Activated naive CD4-positive, alpha-beta T cell treated with anti-CD3 and anti-CD28 coated beads, Interleukin-2, amount 50 U/mL, for 72 hours (primary cell): Measurements from ENCODE around the gene RTF2. TPM values are rescaled to one million over a fixed set of nuclear protein-coding genes. Genes with fewer than 3 reads are reported as not detected.
"Not testable (repeated sequence)": the region's sequence is repeated elsewhere in the genome, so short reads cannot be mapped to it uniquely, and the experiment has no call there.

ENCODE experiments used
- ATAC-seq, 2 donors: fragments of 150-1000 bp; cut with Tn5 transposase; 2 replicates each; pipeline ENCODE4 v1.10.0; 2021; ENCODE audit warnings: mild to moderate bottlenecking in 2 of 2, moderate library complexity in 2 of 2
- DNase-seq, 2 donors: peaks; one replicate each; pipeline ENCODE4 v3.0.0; 2021 to 2022; ENCODE audit warnings: low spot score in 2 of 2
- H3K27ac Mint-ChIP-seq, 2 donors: one replicate each; pipeline ENCODE4 v1.8.0; 2022; ENCODE audit warnings: mild to moderate bottlenecking in 2 of 2, mixed read lengths in 2 of 2
- H3K36me3 Mint-ChIP-seq, 2 donors: one replicate each; pipeline ENCODE4 v1.8.0; 2022; ENCODE audit warnings: mixed read lengths in 2 of 2
- H3K9me3 Mint-ChIP-seq, 2 donors: one replicate each; pipeline ENCODE4 v1.8.0; 2022; ENCODE audit warnings: mixed read lengths in 2 of 2
- total RNA-seq, 2 donors: library from RNA; stranded (reverse); gene quantifications; one replicate each; pipeline ENCODE4 v1.2.3, GENCODE V29; 2022

RTF2 gene
- total RNA-seq, 2 donors from 2014 or later: 75.8 to 85.5 TPM

GRCh38 chr20:56513161-56514150, 45.0 kb downstream of the RTF2 start:
- no peak overlapping the region for H3K27ac Mint-ChIP-seq
- ATAC-seq (no peak), DNase-seq (no peak)
- peaks cover 11 to 33% of the 10 kb centered on the region in 2 donors for H3K36me3 Mint-ChIP-seq
- peaks cover 0 to 3% of the 10 kb centered on the region in 2 donors for H3K9me3 Mint-ChIP-seq

DNA sequence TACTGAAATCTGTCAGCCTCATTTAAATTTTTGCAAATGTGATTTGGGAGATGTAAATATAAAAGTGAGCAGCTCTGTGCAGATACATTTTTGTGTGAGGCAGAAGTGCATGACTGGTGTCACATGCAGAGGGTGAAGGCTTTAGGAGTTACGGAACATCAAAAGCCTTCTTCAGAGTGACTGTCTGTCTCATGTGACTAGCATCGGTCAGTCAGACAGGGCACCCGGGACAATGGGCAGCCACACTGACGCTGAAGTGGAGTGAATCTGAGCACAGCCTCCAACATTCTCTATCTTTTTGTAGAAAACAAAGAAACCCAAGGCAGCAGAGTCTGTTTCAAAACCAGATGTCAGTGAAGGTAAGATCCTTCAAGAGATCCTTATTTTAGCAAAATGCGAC, 48.2 kb downstream of the RTF2 start:
- Mint-ChIP-seq H3K36me3 (peaks cover 42 to 62% of the 10 kb centered on the region in 2 donors), H3K27ac (no peak overlapping the region), H3K9me3 (peaks cover 5 to 6% of the 10 kb centered on the region in 2 donors)
- ATAC-seq (no peak), DNase-seq (no peak)

DNA sequence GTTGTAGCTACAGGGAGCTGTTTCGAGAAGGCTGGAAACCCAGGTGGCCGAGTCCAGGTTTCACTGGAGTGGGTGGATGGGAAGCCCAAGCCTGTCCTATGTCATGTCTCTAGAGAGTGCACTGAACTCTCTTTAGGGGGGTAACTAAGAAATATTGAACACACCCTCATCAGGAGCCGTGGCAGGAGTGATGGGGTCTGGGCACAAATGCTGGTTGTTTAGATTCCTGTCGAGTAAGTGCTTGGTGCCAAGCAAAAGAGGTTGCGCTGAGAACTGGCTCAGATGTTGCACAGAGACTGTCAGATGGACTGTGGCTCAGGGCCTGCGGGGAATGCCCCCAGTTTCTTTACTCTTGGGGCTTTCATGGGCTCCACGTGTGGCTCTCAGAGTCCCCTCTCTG, 48.8 kb downstream of the RTF2 start:
- ATAC-seq: no peak
- Mint-ChIP-seq H3K36me3 (peaks cover 44 to 67% of the 10 kb centered on the region in 2 donors), H3K9me3 (peaks cover 5 to 6% of the 10 kb centered on the region in 2 donors), H3K27ac (no peak overlapping the region)
- DNase-seq: no peak

DNA sequence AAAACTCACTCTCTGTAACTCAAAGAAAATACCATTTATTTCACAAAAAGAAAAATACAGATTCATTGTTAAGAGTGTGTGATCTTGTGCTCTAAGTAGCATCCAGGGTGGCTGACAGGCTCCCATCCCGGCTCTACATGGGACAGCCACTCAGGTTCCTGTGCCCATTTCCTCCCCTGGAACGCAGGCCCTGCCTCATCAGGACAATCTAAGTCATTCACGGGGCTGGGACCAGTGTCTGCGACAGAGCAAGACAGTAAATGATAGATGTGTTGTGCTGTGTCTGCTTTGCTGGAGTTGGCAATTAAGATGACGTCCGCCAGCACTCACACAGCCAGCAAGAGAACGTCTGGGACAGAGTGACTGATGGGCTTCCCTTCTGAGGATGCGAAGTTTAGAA, 49.2 kb downstream of the RTF2 start:
- peaks cover 44 to 67% of the 10 kb centered on the region in 2 donors for H3K36me3 Mint-ChIP-seq
- no peak for ATAC-seq
- H3K9me3 Mint-ChIP-seq: peaks cover 5 to 6% of the 10 kb centered on the region in 2 donors
- no peak for DNase-seq
- H3K27ac Mint-ChIP-seq: no peak overlapping the region

DNA sequence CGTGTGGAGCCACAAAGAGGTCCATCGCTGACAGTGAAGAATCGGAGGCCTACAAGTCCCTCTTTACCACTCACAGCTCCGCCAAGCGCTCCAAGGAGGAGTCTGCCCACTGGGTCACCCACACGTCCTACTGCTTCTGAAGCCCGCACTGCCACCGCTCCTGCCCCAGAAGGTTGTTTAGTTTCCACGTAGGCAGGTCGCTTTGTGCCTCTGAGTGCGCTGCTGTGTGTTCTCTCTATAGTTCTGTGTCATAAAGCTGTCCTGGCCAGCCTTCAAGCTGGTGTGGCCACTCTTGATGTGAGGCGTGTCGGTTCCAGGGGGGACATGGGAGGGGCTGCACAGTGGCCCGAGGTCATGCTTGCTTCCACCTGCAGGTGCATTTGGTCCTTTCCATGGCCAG, 49.7 kb downstream of the RTF2 start:
- Mint-ChIP-seq H3K27ac (no peak overlapping the region), H3K9me3 (peaks cover 5 to 6% of the 10 kb centered on the region in 2 donors), H3K36me3 (peaks cover 44 to 65% of the 10 kb centered on the region in 2 donors)
- DNase-seq (no peak), ATAC-seq (no peak)

DNA sequence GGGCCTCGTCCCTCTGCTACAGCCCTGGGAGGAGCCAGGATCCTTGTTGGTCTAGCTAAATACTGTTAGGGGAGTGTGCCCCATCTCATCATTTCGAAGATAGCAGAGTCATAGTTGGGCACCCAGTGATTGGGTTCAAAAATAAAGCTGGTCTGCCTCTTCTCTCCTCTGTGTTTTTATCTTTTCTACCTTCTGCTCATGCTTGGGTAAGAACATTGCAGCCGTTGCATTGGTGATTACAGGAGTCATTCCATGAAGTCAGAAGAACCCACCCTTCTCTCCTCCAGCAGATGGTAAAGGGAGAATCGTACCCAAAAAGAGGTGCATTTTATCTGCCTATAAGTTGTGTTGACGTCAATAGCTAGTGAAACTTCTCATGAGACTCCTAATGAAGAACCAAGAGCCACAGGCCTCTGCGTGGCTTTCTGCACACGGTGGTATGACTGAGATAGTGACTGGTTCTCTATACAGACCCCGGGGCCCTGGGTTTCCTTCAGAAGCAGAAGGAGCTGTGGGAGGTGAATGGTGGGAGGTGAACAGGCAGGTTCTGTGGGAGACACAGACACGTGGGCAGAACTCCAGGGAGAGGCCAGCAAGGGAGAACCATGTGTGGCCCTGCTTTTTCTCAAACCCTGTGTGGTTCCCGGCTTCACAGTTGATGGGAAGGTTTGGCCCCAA, 50.4 kb downstream of the RTF2 start:
- no peak for DNase-seq
- no peak for ATAC-seq
- Mint-ChIP-seq H3K9me3 (peaks cover 5 to 6% of the 10 kb centered on the region in 2 donors), H3K36me3 (peaks cover 44 to 65% of the 10 kb centered on the region in 2 donors), H3K27ac (no peak overlapping the region)

GRCh38 chr20:56519551-56519950, 51.1 kb downstream of the RTF2 start:
- H3K36me3 Mint-ChIP-seq: peaks cover 44 to 65% of the 10 kb centered on the region in 2 donors
- H3K9me3 Mint-ChIP-seq: peaks cover 5 to 6% of the 10 kb centered on the region in 2 donors
- ATAC-seq: no peak
- H3K27ac Mint-ChIP-seq: no peak overlapping the region
- DNase-seq: no peak

GRCh38 chr20:56520180-56520579, 51.8 kb downstream of the RTF2 start:
- Mint-ChIP-seq H3K36me3 (peaks cover 44 to 65% of the 10 kb centered on the region in 2 donors), H3K27ac (peak overlapping the region in 1 of 2 donors; percentile 68), H3K9me3 (peaks cover 5 to 6% of the 10 kb centered on the region in 2 donors)
- no peak for ATAC-seq
- DNase-seq: no peak

DNA sequence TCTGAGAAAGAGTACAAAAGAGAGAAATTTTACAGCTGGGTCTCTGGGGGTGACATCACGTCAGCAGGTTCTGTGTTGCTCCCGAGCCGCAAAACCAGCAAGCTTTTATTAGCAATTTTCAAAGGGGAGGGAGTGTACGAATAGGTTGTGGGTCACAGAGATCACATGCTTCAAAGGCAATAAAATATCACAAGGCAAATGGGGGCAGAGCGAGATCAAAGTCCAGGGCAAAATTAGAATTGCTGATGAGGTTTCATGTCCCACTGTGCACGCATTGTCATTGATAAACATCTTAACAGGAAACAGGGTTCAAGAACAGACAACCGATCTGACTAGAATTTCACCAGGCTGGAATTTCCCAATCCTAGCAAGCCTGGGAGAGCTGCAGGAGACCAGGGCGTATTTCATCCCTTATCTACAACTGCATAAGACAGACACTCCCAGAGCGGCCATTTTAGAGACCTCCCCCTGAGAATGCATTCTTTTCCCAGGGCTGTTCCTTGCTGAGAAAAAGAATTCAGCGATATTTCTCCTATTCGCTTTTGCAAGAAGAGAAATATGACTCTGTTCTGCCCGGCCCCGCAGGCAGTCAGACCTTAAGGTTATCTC, 52.4 kb downstream of the RTF2 start:
- not testable (repeated sequence) for ATAC-seq, H3K9me3 Mint-ChIP-seq, DNase-seq
- H3K27ac Mint-ChIP-seq: peak overlapping the region in 1 of 2 donors; percentile 68
- H3K36me3 Mint-ChIP-seq: peaks cover 44 to 65% of the 10 kb centered on the region in 2 donors

DNA sequence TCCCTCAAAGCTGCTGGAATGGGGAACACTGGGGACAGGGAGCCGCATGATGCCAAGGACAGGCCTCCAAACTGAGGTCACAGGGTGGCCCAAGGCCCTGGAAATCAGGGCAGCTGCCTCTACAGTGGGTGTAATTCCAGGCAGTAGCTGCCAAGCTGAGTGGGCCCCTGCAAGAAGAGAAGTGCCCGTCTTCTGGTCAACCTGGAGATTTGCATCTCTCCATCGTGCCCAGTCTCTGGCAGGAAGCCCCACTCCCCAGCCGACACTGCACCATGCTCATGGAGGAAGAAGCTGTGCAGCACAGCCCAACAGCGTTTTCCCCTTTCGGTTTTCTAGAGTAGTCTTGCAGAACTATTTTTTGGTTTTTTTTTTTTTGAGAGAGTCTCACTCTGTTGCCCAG, 53.9 kb downstream of the RTF2 start:
- ATAC-seq (peak in 1 of 2 donors; percentile 22), DNase-seq (no peak)
- Mint-ChIP-seq H3K27ac (no peak overlapping the region), H3K36me3 (peaks cover 44 to 52% of the 10 kb centered on the region in 2 donors), H3K9me3 (peaks cover 5 to 6% of the 10 kb centered on the region in 2 donors)

DNA sequence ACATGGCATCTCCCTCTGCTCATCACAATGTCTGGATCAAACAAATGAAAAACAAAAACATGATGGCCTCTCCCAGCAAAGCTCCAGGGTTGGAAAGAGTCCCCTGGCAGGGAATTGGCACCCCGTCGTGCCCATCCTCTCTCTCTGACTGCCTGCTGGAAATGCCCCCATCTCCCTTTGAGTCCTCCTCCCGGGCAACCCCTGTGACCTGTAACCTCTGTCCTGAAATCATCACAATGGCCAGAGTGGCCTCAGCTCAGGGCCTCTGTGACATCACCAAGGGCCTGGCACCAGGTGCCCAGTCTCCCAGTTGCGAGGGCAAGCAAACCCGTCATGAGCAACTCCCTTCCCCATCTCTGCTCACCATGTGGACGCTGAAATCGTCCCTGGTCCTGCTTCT, 56.0 kb downstream of the RTF2 start, which contains the start of gene FAM209A:
FAM209A (plus strand) TSS at position 301 of the 400 bp plus-strand sequence; CDS start at position 366, 65 bp downstream.
- not testable (repeated sequence) for ATAC-seq, DNase-seq, H3K9me3 Mint-ChIP-seq
- Mint-ChIP-seq H3K36me3 (peaks cover 24 to 32% of the 10 kb centered on the region in 2 donors), H3K27ac (peak within 1 kb of the TSS; percentile 29 to 46)

- Mint-ChIP-seq H3K27ac (peak overlapping the region in 1 of 2 donors; percentile 68), H3K36me3 (peaks cover 0 to 6% of the 10 kb centered on the region in 2 donors), H3K9me3 (no peaks in the 10 kb centered on the region)
- DNase-seq: no peak
- ATAC-seq: no peak
These were observed 59.1 kb downstream of the RTF2 start for GRCh38 chr20:56527521-56527920.

- not testable (repeated sequence) for ATAC-seq, DNase-seq, H3K36me3 Mint-ChIP-seq, H3K9me3 Mint-ChIP-seq
- H3K27ac Mint-ChIP-seq: peak within 1 kb of the TSS in 1 of 2 donors; percentile 36
These were observed 64.5 kb downstream of the RTF2 start, which contains the start of gene FAM209B for GRCh38 chr20:56532946-56533345. TSS of gene FAM209B (plus strand) at chr20:56533246. CDS start at chr20:56533342, 96 bp downstream.

GRCh38 chr20:56537997-56538396, 69.6 kb downstream of the RTF2 start:
- ATAC-seq: no peak
- Mint-ChIP-seq H3K27ac (no peak overlapping the region), H3K36me3 (peaks cover 0 to 5% of the 10 kb centered on the region in 2 donors), H3K9me3 (no peaks in the 10 kb centered on the region)
- DNase-seq: no peak

- H3K36me3 Mint-ChIP-seq: no peaks in the 10 kb centered on the region
- no peak overlapping the region for H3K27ac Mint-ChIP-seq
- DNase-seq (no peak), ATAC-seq (no peak)
- no peaks in the 10 kb centered on the region for H3K9me3 Mint-ChIP-seq
These were observed 72.0 kb downstream of the RTF2 start for GRCh38 chr20:56540415-56540814.

DNA sequence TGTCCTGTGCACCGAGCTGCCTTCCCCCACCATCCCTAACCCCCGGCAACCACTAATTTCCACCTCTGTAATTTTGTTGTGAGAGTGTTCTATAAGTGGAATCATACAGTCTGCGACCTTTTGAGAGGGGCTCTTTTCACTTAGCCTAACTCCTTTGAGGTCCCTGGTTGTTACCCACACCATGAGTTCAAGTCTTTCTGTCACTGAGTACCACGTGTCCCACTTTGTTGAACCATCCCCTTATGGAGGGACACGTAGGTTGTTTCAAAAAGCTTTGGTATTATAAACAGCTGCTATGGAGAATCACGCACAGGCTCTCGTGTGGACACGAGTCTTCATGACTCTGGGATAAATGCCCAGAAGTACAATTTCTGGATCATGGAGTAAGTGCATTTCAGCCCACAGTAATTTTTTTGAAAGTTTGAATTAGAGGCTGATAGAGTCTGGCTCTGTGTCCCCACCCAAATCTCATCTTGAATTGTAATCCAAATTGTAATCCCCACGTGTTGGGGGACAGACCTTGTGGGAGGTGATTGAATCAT, 74.1 kb downstream of the RTF2 start:
- no peaks in the 10 kb centered on the region for H3K9me3 Mint-ChIP-seq
- H3K36me3 Mint-ChIP-seq: no peaks in the 10 kb centered on the region
- no peak overlapping the region for H3K27ac Mint-ChIP-seq
- DNase-seq (no peak), ATAC-seq (no peak)
